ENCODE data around the gene EID3.
"Not testable (repeated sequence)": the region's sequence is repeated elsewhere in the genome, so short reads cannot be mapped to it uniquely, and the experiment has no call there.

EID3 gene

GRCh38 chr12:104313568-104314241, 10.2 kb downstream of the EID3 start:
- no peak for DNase-seq

GRCh38 chr12:104314242-104314614, 10.7 kb downstream of the EID3 start:
- DNase-seq, result no peak

- DNase-seq, result no peak
These were observed 12.0 kb downstream of the EID3 start for GRCh38 chr12:104315326-104316224.

DNA sequence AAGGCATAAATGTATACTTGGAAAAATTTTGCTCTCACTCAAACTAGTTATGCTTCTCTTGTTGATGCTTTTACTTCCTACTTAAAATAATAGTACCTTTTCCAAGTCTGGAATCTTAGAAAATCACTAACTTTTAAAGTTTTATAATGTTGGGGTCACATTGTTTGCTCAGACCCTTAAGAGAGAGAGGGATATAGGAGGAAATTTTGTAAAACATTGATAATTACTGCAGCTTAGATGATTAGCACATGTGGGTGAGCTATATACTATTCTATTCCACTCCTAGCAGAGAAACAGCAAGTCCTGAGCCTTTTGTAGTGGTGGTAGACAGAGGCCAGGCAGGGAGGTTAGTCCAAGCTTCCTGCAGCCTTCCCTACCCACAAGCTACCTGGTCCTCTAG, 13.4 kb downstream of the EID3 start:
- DNase-seq, result no peak

- no peak for DNase-seq
These were observed 14.1 kb downstream of the EID3 start for GRCh38 chr12:104317538-104318210.

DNA sequence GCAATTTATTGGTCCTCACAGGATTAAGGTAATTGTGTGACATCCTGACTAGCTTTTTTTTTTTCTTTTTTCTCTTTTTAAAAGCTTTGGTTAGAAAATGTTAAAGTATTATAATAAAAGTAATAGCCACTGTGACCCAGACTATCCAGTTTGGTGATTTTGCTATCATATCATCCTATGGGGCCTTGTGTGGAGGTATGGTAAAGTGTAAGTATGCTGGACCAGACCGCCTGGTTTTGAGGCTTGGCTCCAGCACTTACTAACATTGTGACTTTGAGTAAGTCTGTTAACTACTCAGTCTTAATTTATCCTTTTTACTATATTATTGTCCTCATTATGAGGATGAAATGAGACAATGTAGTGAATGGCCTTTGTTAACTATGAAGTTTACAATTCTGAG, 15.5 kb downstream of the EID3 start:
- DNase-seq, result no peak

DNA sequence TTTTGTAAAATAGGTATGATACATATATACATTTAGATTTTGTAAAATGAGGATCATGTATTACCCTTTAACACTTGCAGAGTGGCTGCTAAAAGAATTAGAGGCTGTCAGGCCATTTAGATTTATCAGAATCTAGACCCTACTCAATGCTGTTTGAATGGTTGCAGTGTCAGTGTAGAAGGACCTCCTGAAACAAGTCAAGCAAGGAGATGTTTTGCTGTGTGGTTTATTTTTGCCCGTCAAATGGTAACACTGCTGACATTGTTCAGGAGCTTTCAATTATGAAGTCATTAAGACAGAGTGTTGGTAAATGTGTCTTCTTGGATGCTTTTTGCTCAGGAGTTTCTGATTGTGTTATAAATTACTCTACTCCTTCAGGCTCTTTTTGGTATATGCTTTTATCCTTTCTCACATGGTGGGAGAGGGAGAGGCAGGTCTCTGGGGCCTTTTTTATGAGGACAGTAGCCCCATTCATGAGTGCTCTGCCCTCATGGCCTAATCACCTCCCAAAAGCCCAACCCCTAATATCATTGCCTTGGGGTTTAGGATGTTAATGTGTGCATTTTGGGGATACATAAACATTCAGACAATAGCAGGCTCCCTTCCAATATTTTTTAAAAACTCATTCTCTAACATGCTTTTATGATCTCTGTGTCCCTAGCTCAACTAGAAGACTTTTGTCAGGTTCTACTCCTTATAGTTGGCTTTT, 16.5 kb downstream of the EID3 start:
- no peak for DNase-seq

GRCh38 chr12:104320627-104321024, 17.1 kb downstream of the EID3 start:
- DNase-seq, result no peak

- DNase-seq, result no peak
These were observed 18.4 kb downstream of the EID3 start for GRCh38 chr12:104321949-104322348.

- not testable (repeated sequence) for DNase-seq
These were observed 19.0 kb downstream of the EID3 start for GRCh38 chr12:104322533-104322932.

- DNase-seq, result no peak
These were observed 20.4 kb downstream of the EID3 start for GRCh38 chr12:104323899-104324298.

- not testable (repeated sequence) for DNase-seq
These were observed 24.7 kb downstream of the EID3 start for GRCh38 chr12:104328278-104328677.

DNA sequence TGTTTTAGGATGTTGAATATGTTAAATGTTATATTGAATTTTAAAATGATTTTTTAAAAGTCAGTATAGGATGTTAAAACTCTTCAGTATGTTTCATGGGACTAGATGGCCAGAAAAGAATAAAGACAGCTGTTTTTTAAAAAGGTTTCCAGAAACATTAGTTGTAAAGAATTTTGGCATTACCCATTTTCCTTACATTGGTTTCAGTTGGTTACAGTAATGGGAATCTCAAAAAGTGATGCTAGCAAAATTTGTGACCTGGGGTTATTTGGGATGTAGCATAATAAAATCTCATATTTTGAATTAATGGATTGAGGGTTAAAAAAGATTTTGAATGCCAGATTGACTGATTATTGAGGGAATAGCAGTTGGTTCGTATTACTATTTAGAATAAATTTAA, 25.3 kb downstream of the EID3 start:
- DNase-seq, result no peak

GRCh38 chr12:104329707-104330532, 26.4 kb downstream of the EID3 start:
- DNase-seq, result no peak

DNA sequence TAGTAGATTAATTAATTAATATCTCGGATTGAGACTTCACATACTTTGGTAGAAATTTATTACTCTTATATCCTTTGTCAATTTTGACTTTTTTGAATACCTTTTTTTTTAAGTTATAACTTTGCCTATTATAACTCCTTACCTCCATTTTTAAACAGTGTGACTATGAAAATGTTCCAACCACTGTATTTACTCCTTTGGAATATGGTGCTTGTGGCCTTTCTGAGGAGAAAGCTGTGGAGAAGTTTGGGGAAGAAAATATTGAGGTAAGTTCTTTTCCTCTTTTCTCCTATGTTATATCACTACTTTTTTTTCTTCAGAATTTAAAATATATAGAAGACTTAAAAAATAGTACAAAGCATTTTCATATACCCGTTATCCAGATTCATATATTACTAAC, 27.8 kb downstream of the EID3 start:
- DNase-seq, result no peak

- DNase-seq, result not testable (repeated sequence)
These were observed 28.7 kb downstream of the EID3 start for GRCh38 chr12:104332273-104332672.

DNA sequence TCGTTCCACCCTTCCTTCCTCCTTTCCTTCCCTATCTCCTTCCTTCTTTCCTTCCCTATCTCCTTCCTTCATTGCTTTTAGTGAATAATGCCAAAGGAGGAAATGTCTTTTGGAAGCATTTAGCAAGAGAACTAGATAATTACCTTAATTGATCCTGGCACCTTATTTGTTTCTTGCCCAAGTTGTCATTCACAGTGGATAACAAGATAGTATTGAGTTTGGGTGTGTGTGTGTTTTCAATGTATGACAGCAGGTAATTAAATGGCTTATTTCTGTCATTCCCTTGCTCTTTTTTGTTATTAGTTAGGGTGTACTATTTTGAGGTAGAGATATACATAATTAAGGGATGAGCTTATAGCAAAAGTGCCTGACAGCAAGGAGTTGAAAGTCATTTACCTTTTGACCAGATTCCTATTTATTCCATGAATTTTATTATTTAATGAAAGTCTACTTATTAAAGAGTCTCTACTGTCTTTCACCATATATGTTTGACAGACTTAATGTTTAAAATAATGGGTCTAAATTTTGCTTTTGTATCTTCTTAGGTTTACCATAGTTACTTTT, 30.2 kb downstream of the EID3 start:
- no peak for DNase-seq

DNA sequence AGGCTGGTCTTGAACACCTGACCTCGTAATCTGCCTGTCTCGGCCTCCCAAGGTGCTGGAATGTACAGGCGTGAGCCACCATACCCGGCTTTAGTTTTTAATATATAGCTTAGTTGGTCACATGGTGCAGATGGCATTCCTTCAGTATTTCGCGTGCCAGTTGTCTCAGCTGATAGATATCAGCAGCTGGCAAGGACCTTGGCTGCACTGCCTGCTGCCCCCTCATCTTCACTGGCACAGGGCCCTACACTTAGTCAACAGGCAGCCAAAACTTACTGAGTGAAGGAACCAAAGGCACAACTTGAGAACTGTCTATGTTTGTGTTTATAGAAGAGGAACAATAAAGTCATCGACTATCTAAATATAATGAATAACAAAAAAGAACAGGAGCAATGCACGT, 31.0 kb downstream of the EID3 start:
- no peak for DNase-seq

DNA sequence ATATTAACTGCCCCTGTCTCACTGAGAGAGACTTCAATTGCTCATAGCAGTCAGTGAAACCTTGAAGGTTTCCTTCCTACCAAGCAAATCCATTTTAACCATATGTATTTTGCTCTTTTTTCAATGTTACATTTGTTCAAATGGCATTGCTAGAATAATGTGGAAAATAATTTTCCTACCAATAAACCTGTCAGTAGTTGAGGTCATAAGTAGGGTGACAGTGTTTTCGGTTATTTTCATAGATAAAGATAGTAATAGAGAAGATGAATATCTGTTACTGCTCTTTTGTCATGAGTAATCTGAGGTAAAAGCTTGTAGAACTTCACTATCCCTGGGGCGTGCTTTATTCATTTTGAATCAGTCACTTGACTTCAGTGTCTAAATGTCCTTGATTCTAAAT, 32.6 kb downstream of the EID3 start:
- no peak for DNase-seq

DNA sequence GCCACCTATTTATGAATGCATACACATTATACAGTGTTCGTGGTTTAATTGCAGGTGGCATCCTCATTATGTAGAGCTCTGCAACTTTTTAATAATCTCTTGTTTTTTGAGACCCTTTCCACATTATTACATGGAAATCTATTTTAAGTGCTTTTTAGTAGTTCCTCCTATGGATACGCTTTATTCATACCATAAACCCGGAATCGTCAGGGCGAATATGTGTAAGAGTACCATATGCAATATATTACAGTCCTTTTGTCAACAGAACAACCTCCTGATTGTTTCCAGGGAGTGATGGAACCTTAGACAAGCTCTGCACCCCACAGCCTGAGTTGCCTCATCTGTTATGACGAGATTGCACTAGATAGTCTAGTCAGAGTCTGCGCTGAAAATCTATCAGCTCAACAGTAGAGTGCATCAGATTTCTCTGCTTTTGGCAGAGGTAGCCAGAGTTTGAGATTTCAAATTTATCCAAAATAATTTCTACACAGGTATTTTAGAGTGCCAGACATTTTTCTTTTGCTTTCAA, 33.6 kb downstream of the EID3 start:
- DNase-seq, result no peak

DNA sequence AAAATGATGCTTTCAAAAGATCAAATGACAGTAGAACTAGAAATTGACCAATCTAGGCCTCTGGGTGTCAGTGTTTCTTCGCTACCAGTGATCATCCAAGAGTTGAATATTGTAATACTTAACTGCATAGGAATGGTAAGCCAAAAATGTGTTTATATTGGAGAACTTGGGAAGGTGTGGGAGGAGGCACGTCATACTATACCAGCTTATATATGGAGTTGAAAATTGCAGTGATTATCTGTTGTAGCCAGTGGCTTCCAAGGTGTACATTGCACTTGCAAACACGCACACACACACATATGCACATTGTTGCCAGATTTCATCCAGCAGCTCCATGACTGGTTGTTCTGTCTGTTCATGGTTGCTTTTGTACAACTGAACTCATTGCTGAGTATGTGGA, 36.1 kb downstream of the EID3 start:
- DNase-seq, result no peak

GRCh38 chr12:104340177-104340576, 36.6 kb downstream of the EID3 start:
- DNase-seq, result no peak

Data from fibroblast of skin of right biceps (primary cell).